Pancreas (tissue), 10 donors: Measurements from ENCODE around the gene SFXN5. TPM values are rescaled to one million over a fixed set of nuclear protein-coding genes. Genes with fewer than 3 reads are reported as not detected.

ENCODE experiments used
- ATAC-seq, 4 donors: fragments of 200-7000 bp; cut with Tn5 transposase; one replicate each; pipeline versions ENCODE4 v1.8.0 to v1.9.1; 2020; ENCODE audit warnings: mild to moderate bottlenecking in 4 of 4, moderate library complexity in 4 of 4
- DNase-seq, 6 donors: peaks; one replicate each; pipeline ENCODE4 v3.0.0-alpha.2; 2020
- FAIRE-seq: peaks from 2 replicates; lab custom pipeline; 2012; peaks lifted over from hg19 to GRCh38; lab: Jason Lieb, UNC
- H3K27ac ChIP-seq, 4 donors: fragments of 200-600 bp; sonication (generic); 1 replicate in 3 of 4; 2 replicates in 1 of 4; pipeline versions ENCODE4 v1.5.0 to v1.8.0; 2020
- H3K27me3 ChIP-seq, 4 donors: fragments of 200-600 bp; one replicate each; pipeline ENCODE4 v1.8.0; 2021
- H3K36me3 ChIP-seq, 3 donors: fragments of 200-600 bp; sonication (generic) in 1 of 3; one replicate each; pipeline versions ENCODE4 v1.5.0 to v1.8.0; 2020 to 2021
- H3K4me1 ChIP-seq, 3 donors: fragments of 200-600 bp; one replicate each; pipeline ENCODE4 v1.8.0; 2021
- H3K4me3 ChIP-seq, 4 donors: fragments of 200-600 bp; sonication (generic) in 2 of 4; one replicate each; pipeline versions ENCODE4 v1.5.0 to v1.8.0; 2020 to 2021
- H3K9me3 ChIP-seq, 4 donors: fragments of 200-600 bp; one replicate each; pipeline ENCODE4 v1.8.0; 2021
- CTCF ChIP-seq, 4 donors: fragments of 200-600 bp; sonication (generic) in 3 of 4; IDR thresholded peaks; one replicate each; pipeline versions ENCODE4 v1.5.0 to v1.8.0; 2021; ENCODE audit warnings: antibody characterized with exemption in 4 of 4
- WGBS, 2 donors: extraction: QIAGEN DNeasy Blood & Tissue Kit; methylation state at CpG; one replicate each; pipeline ENCODE4 v1.1.7; 2013; 5-methylcytosine and 5-hydroxymethylcytosine counted together
- intact Hi-C, 3 donors: fragments of 100-400 bp; cut with DNase I; formaldehyde crosslinking; loops; one replicate each; pipeline versions ENCODE4 v1.11.1 to v1.14.2; 2022
- polyA plus RNA-seq, 2 donors: library from polyadenylated mRNA; stranded (reverse); fragments of 200-250 nt; gene quantifications; one replicate each; pipeline ENCODE4 v1.2.3, GENCODE V29; 2013
- total RNA-seq, 6 donors: library from RNA; stranded (reverse); fragmentation: NEBNext Ultra II Directional in 4 of 6; extraction: Animal tissue kit (Norgen Biotek cat#: 25700) in 4 of 6; gene quantifications; one replicate each; pipeline versions ENCODE4 v1.2.1 to v1.2.4, GENCODE V29; 2021 to 2023
- donor health status: healthy with polysubstance abuse.
- donor health status: DM: no; HTN: no; CAD: no; lungs with moderate emphysema.
- donor health status: DM: no; HTN: no; CAD: no.
- donor health status: control.
- donor health status: control.
- donor health status: Bipolar disorder and iron deficiency.
- donor health status: DM: yes; HTN: yes; CAD: no.
- donor health status: DM: no; HTN: no; CAD: no.
- donor health status: DM: no; HTN: no; CAD: no.
- donor health status: DM: yes; HTN: yes; CAD: no.

SFXN5 gene
- total and polyA plus RNA-seq, 8 donors, result 2.6 to 8.4 (median 5.4) TPM

DNA sequence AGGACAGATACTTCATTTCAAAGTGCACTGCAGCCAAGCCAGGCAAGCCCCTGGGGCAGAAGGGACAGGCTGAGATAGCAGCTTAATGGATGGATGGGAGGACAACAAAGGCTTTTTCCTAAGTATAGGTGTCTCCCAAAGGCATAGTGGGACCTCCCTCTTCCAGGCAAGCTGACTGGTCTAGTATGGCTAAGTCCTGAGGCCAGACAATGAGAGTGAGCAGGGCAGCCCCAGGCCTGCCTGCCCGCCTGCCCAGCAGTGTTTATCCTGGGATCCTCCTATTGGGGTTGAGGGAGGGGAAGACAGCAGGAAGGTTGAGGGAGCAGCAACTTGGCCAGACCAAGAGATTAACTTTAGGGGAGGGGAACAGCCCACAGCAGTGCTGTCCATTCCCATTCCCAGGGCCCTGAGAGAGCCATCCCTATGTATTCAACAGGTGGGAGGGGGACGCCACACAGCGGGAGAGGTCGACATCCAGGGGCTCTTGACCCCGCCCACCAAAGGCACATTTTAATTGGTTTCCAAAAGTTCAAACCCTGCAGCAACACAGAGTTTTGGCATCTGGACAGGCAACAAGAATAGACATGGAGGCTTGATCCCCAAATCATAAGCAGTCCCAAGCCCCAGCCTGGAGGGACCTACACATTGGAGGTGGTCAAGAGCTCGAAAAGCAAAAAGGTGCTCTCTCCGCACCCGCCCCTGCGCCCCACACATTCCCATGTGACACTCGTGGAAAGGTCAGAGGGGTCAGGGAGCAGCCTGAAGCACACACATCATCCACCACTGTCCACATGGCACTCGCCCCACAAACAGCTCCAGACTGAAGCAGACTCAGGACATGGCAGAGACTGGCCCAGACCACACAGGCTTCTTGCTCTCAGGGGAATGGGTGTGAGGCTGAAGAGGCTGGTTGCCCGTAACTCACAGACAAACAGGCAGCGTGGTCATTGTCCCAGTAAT lies 2.9 kb upstream of the SFXN5 start:
- ATAC-seq (no peak), DNase-seq (no peak), FAIRE-seq (no peak)
- H3K4me3 ChIP-seq, result no peak overlapping the region
- intact Hi-C loops, result no loop called here
- H3K27ac ChIP-seq, result no peak overlapping the region
- H3K27me3 ChIP-seq, result no peaks in the 10 kb centered on the region
- H3K9me3 ChIP-seq, result no peaks in the 10 kb centered on the region
- WGBS, 2 donors, result 85 to 90% methylated on average over 13 of the region's 13 CpGs
- H3K36me3 ChIP-seq, result no peaks in the 10 kb centered on the region
- peaks cover 0 to 9% (median 0%) of the 10 kb centered on the region in 3 donors for H3K4me1 ChIP-seq
- TF ChIP-seq CTCF (IDR thresholded peaks at IDR 0.05), result no peak

- no peak for FAIRE-seq
- no peaks in the 10 kb centered on the region for H3K9me3 ChIP-seq
- peak overlapping the region in 1 of 4 donors; percentile 92 for H3K4me3 ChIP-seq
- H3K36me3 ChIP-seq, result no peaks in the 10 kb centered on the region
- TF ChIP-seq CTCF (IDR thresholded peaks at IDR 0.05), result no peak
- H3K4me1 ChIP-seq, result peaks cover 0 to 10% (median 0%) of the 10 kb centered on the region in 3 donors
- intact Hi-C loops, result no loop called here
- WGBS, 2 donors, result 95 to 96% methylated on average over 1 of the region's 1 CpG
- ATAC-seq, result no peak
- no peak overlapping the region for H3K27ac ChIP-seq
- H3K27me3 ChIP-seq, result no peaks in the 10 kb centered on the region
- no peak for DNase-seq
Measured at GRCh38 chr2:73072416-73072815, 904 bp upstream of the SFXN5 start.

- intact Hi-C loops, result no loop called here
- WGBS, 2 donors, result 41 to 48% methylated on average over 11 of the region's 11 CpGs
- no peak for FAIRE-seq
Measured at GRCh38 chr2:73072129-73072395, 550 bp upstream of the SFXN5 start.

DNA sequence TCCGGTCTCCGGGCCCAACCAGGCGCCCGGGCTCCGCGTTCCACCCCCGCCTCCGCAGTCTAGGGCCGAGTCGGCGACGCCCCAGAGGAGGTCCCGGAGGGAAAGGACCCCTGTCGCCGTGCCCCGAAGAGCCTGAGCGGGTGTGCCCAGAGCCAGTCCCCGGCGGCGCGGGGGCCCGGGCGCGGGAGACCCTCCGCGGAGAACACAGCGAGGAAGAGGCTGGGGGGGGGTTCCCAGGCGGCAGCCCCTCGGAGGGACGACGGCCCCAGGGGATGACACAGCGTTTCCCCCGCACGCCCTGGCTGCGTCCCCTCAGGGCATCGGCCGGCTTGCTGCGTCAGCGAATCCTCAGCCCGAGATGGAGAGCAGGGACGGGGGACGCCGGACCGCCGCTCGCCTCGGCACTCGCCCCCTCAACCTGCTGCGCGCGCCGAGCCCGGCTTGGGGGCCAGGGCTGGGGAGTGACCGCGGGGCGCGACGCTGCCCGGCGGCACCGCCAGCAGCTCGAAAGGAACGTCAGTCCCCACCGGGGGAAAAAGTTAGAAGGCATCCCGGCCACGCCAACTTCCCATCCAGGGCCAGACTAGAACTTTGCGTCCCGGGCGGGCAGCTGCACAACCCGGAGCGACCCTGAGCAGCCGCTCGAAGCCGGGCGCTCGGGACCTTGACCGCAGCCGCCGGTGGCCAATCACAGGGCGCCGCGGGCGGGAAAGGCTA lies 711 bp downstream of the SFXN5 start:
- Histone ChIP-seq H3K36me3 (no peaks in the 10 kb centered on the region), H3K9me3 (no peaks in the 10 kb centered on the region), H3K27ac (peak overlapping the region; percentile 88 to 95 (median 92)), H3K27me3 (no peaks in the 10 kb centered on the region), H3K4me1 (peaks cover 0 to 10% (median 0%) of the 10 kb centered on the region in 3 donors), H3K4me3 (peak overlapping the region; percentile 81 to 100 (median 92))
- FAIRE-seq (no peak), DNase-seq (peak in 5 of 6 donors; percentile 26 to 78 (median 55)), ATAC-seq (peak; percentile 11 to 33 (median 19))
- no peak for TF ChIP-seq CTCF (IDR thresholded peaks at IDR 0.05)
- 1% methylated on average over 79 to 83 of the region's 83 CpGs for WGBS, 2 donors
- intact Hi-C loops, result no loop called here

More at GRCh38 chr2:73072129-73072395, 550 bp upstream of the SFXN5 start:
- no peaks in the 10 kb centered on the region for H3K9me3 ChIP-seq
- TF ChIP-seq CTCF (IDR thresholded peaks at IDR 0.05), result no peak
- peak overlapping the region; percentile 81 to 100 (median 92) for H3K4me3 ChIP-seq
- H3K4me1 ChIP-seq, result peaks cover 0 to 10% (median 0%) of the 10 kb centered on the region in 3 donors
- DNase-seq (no peak), ATAC-seq (peak in 1 of 4 donors; percentile 2)
- H3K27ac ChIP-seq, result peak overlapping the region in 2 of 4 donors; percentile 90 to 95
- H3K27me3 ChIP-seq, result no peaks in the 10 kb centered on the region
- H3K36me3 ChIP-seq, result no peaks in the 10 kb centered on the region
